ENCODE data around the gene ASRGL1. TPM values are rescaled to one million over a fixed set of nuclear protein-coding genes. Genes with fewer than 3 reads are reported as not detected.

The ASRGL1 gene
- total RNA-seq, 1 donor from 2014 or later: 54.8 TPM

GRCh38 chr11:62431171-62431901, 94.1 kb downstream of the ASRGL1 start:
- Histone ChIP-seq H3K27ac (no peak overlapping the region), H3K27me3 (no peaks in the 10 kb centered on the region), H3K4me3 (no peak overlapping the region), H3K9me3 (no peaks in the 10 kb centered on the region), H3K36me3 (no peaks in the 10 kb centered on the region), H3K4me1 (peaks cover 32% of the 10 kb centered on the region)
- intact Hi-C loops (cut with DNase I): loop anchor here (10.0 kb wide), 1 partner anchor 53 kb away; no protein-coding TSS in a partner anchor
- no peak for TF ChIP-seq CTCF (IDR thresholded peaks at IDR 0.05)
- no peak for DNase-seq
- ATAC-seq: no peak

- Histone ChIP-seq H3K27ac (no peak overlapping the region), H3K4me1 (peaks cover 32% of the 10 kb centered on the region), H3K27me3 (no peaks in the 10 kb centered on the region), H3K9me3 (no peaks in the 10 kb centered on the region), H3K4me3 (no peak overlapping the region), H3K36me3 (no peaks in the 10 kb centered on the region)
- ATAC-seq (no peak), DNase-seq (no peak)
- no peak for TF ChIP-seq CTCF (IDR thresholded peaks at IDR 0.05)
- intact Hi-C loops (cut with DNase I): loop anchor here (10.0 kb wide), 1 partner anchor 52 kb away; no protein-coding TSS in a partner anchor
Observed at GRCh38 chr11:62432695-62433094, 95.4 kb downstream of the ASRGL1 start.

- H3K4me3 ChIP-seq: no peak overlapping the region
- no peak overlapping the region for H3K27ac ChIP-seq
- H3K9me3 ChIP-seq: no peaks in the 10 kb centered on the region
- H3K4me1 ChIP-seq: peaks cover 32% of the 10 kb centered on the region
- DNase-seq: no peak
- ATAC-seq: peak; percentile 19
- H3K27me3 ChIP-seq: no peaks in the 10 kb centered on the region
- H3K36me3 ChIP-seq: no peaks in the 10 kb centered on the region
- intact Hi-C loops (cut with DNase I): loop anchor here (10.0 kb wide), 1 partner anchor 51 kb away; no protein-coding TSS in a partner anchor
- no peak for TF ChIP-seq CTCF (IDR thresholded peaks at IDR 0.05)
Observed at GRCh38 chr11:62433141-62433903, 96.1 kb downstream of the ASRGL1 start.

- ATAC-seq (peak; percentile 68), DNase-seq (no peak)
- intact Hi-C loops (cut with DNase I): loop anchor here (10.0 kb wide), 1 partner anchor 51 kb away; no protein-coding TSS in a partner anchor
- Histone ChIP-seq H3K9me3 (no peaks in the 10 kb centered on the region), H3K36me3 (no peaks in the 10 kb centered on the region), H3K4me1 (peaks cover 32% of the 10 kb centered on the region), H3K27ac (peak overlapping the region; percentile 43), H3K27me3 (no peaks in the 10 kb centered on the region), H3K4me3 (no peak overlapping the region)
- TF ChIP-seq CTCF (IDR thresholded peaks at IDR 0.05): no peak
Observed at GRCh38 chr11:62433904-62434276, 96.6 kb downstream of the ASRGL1 start.

- H3K27ac ChIP-seq: peak overlapping the region; percentile 30
- intact Hi-C loops (cut with DNase I): loop anchor here (10.0 kb wide), 1 partner anchor 49 kb away; no protein-coding TSS in a partner anchor
- TF ChIP-seq CTCF (IDR thresholded peaks at IDR 0.05): no peak
- no peak for ATAC-seq
- no peak overlapping the region for H3K4me3 ChIP-seq
- no peaks in the 10 kb centered on the region for H3K27me3 ChIP-seq
- DNase-seq: no peak
- H3K4me1 ChIP-seq: peaks cover 36% of the 10 kb centered on the region
- H3K36me3 ChIP-seq: no peaks in the 10 kb centered on the region
- no peaks in the 10 kb centered on the region for H3K9me3 ChIP-seq
Observed at GRCh38 chr11:62435846-62436660, 98.8 kb downstream of the ASRGL1 start.

Measured in upper lobe of right lung (tissue), 1 donor.